Gastrocnemius medialis (tissue), 4 donors: ENCODE measurements around the gene SHQ1. TPM values are rescaled to one million over a fixed set of nuclear protein-coding genes. Genes with fewer than 3 reads are reported as not detected.

Experiments used
- ATAC-seq, 2 donors: fragments of 150-250 bp; one replicate each; pipeline ENCODE4 v1.9.1; 2016
- DNase-seq, 2 donors: peaks; one replicate each; pipeline ENCODE4 v3.0.0-alpha.2; 2019
- H3K27ac ChIP-seq, 4 donors: fragments of 200-600 bp; sonication (generic); 1 replicate in 1 of 4; 2 replicates in 3 of 4; pipeline ENCODE4 v1.5.1; 2016 to 2018; ENCODE audit warnings: mild to moderate bottlenecking in 2 of 4, moderate library complexity in 1 of 4
- H3K27me3 ChIP-seq, 3 donors: fragments of 200-600 bp; sonication (generic) in 2 of 3; 1 replicate in 1 of 3; 2 replicates in 2 of 3; pipeline versions ENCODE4 v1.5.1 to v1.6.0; 2016 to 2019; ENCODE audit warnings: mild to moderate bottlenecking in 1 of 3, moderate library complexity in 1 of 3
- H3K36me3 ChIP-seq, 2 donors: fragments of 200-600 bp; sonication (generic) in 1 of 2; one replicate each; pipeline ENCODE4 v1.5.1; 2017 to 2018
- H3K4me1 ChIP-seq, 2 donors: fragments of 200-600 bp; sonication (generic) in 1 of 2; one replicate each; pipeline ENCODE4 v1.5.1; 2016 to 2017; ENCODE audit warnings: mild to moderate bottlenecking in 2 of 2
- H3K4me3 ChIP-seq, 4 donors: fragments of 200-600 bp; sonication (generic) in 3 of 4; 1 replicate in 1 of 4; 2 replicates in 3 of 4; pipeline ENCODE4 v1.5.1; 2016 to 2019; ENCODE audit warnings: mild to moderate bottlenecking in 2 of 4
- H3K9me3 ChIP-seq, 3 donors: fragments of 200-600 bp; sonication (generic) in 2 of 3; 1 replicate in 1 of 3; 2 replicates in 2 of 3; pipeline ENCODE4 v1.5.1; 2016 to 2019
- CTCF ChIP-seq, 5 experiments: fragments of 450-650 bp in 3 of 5; fragments of 200-600 bp in 2 of 5; sonication (generic) in 2 of 5; IDR thresholded peaks in 4 of 5; conservative IDR thresholded peaks in 1 of 5; 1 replicate in 4 of 5; 2 replicates in 1 of 5; pipeline ENCODE4 v1.5.1; 2016 to 2019; ENCODE audit warnings: antibody characterized with exemption in 5 of 5, mild to moderate bottlenecking in 3 of 5, moderate library complexity in 3 of 5
- POLR2A ChIP-seq, 2 donors: fragments of 450-650 bp; IDR thresholded peaks; one replicate each; pipeline ENCODE4 v1.6.1; 2017; ENCODE audit warnings: antibody characterized with exemption in 2 of 2, mild to moderate bottlenecking in 2 of 2, moderate library complexity in 2 of 2
- in situ Hi-C, 4 donors: fragments of 200-750 bp; cut with MboI; loops; one replicate each; pipeline versions ENCODE4 v1.15.0 to v1.8.0; 2017; ENCODE audit warnings: low sequenced_read_pairs in 4 of 4
- intact Hi-C: fragments of 100-400 bp; cut with DNase I; formaldehyde crosslinking; loops from one replicate; pipeline ENCODE4 v1.15.1; 2023; ENCODE audit warnings: low total_unique reads
- total RNA-seq, 4 donors: library from RNA; depleted of rRNA; stranded (reverse); fragments of >200 nt; gene quantifications; one replicate each; pipeline versions ENCODE4 v1.1.0 to v1.2.3, GENCODE V29; 2016

SHQ1 gene
- total RNA-seq, 4 donors from 2014 or later = 9.2 to 15.0 (median 12.6) TPM

DNA sequence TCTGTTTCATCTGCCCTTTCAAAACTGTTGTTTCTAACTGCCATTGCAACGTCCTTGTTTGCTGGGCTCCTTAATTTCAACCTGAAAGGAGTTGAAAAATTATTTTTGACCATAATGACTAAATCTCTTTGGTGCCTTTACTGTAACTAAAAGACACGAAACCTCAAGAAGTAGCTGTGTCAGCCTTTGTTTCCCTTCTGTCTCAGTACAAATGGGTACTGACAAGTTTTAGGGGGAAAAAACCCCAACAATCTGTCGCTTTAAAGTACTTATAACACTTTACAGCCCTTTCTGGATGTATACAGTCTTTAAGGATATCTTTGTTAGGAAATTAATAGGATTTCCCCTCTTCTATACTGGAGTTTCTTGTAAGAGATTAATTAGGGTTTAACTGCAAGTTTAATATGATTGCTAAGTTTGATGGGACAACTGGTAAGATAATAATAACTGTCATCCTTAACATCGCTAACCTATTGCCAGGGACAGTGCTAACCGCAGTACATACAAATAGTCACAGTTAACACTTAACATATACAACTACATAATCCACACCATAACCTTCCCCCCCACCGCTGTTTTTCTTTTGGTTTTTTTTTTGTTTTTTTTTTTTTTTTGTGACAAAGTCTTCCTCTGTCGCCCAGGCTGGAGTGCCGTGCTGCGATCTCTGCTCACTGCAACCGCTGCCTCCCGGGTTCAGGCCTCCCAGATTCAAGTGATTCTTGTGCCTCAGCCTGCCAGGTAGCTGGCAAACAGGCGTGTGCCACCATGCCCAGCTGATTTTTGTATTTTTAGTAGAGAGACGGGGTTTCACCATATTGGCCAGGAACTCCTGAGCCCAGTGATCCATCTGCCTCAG is 41.3 kb upstream of the SHQ1 start:
- no peaks in the 10 kb centered on the region for H3K9me3 ChIP-seq
- no peaks in the 10 kb centered on the region for H3K36me3 ChIP-seq
- in situ Hi-C loops = no loop called here
- intact Hi-C loops = loop anchor here (2.0 to 5.0 kb wide), 2 partner anchors 49 to 108 kb away; partner anchors contain the start of gene PPP4R2
- no peak overlapping the region for H3K4me3 ChIP-seq
- no peak for ATAC-seq
- no peak for DNase-seq
- no peaks in the 10 kb centered on the region for H3K27me3 ChIP-seq
- peak overlapping the region in 3 of 4 donors; percentile 14 to 39 (median 32) for H3K27ac ChIP-seq
- no peak for TF ChIP-seq POLR2A (IDR thresholded peaks at IDR 0.05)
- no peak for TF ChIP-seq CTCF (IDR thresholded peaks at IDR 0.05 in 4 of 5, conservative IDR thresholded peaks at IDR 0.05 in 1 of 5)
- peaks cover 14% of the 10 kb centered on the region in 2 donors for H3K4me1 ChIP-seq

GRCh38 chr3:72888546-72889309 is 40.5 kb upstream of the SHQ1 start:
- Histone ChIP-seq H3K27ac (peak overlapping the region in 3 of 4 donors; percentile 14 to 39 (median 27)), H3K9me3 (no peaks in the 10 kb centered on the region), H3K4me1 (peaks cover 14% of the 10 kb centered on the region in 2 donors), H3K36me3 (no peaks in the 10 kb centered on the region), H3K27me3 (no peaks in the 10 kb centered on the region), H3K4me3 (peak overlapping the region; percentile 34 to 51 (median 42))
- in situ Hi-C loops = no loop called here
- ATAC-seq (no peak), DNase-seq (no peak)
- TF ChIP-seq POLR2A (IDR thresholded peaks at IDR 0.05) (no peak), CTCF (IDR thresholded peaks at IDR 0.05 in 4 of 5, conservative IDR thresholded peaks at IDR 0.05 in 1 of 5) (no peak)
- intact Hi-C loops = loop anchor here (2.0 to 5.0 kb wide), 2 partner anchors 50 to 109 kb away; partner anchors contain the start of gene PPP4R2

GRCh38 chr3:72887705-72888545 is 39.7 kb upstream of the SHQ1 start, which contains the start of gene GXYLT2:
GXYLT2 (plus strand) TSS chr3:72888046; CDS start chr3:72888234, 188 bp downstream.
- DNase-seq = peak in 1 of 2 donors; percentile 26
- Histone ChIP-seq H3K9me3 (no peaks in the 10 kb centered on the region), H3K4me1 (peaks cover 14% of the 10 kb centered on the region in 2 donors), H3K27me3 (no peaks in the 10 kb centered on the region), H3K27ac (peak within 1 kb of the TSS in 2 of 4 donors; percentile 27 to 31), H3K36me3 (no peaks in the 10 kb centered on the region), H3K4me3 (peak within 1 kb of the TSS; percentile 48 to 63 (median 50))
- intact Hi-C loops = loop anchor here (2.0 to 5.0 kb wide), 2 partner anchors 51 to 109 kb away; partner anchors contain the start of gene PPP4R2
- TF ChIP-seq CTCF (IDR thresholded peaks at IDR 0.05 in 4 of 5, conservative IDR thresholded peaks at IDR 0.05 in 1 of 5) (peak in 1 of 5 experiments; percentile 18), POLR2A (IDR thresholded peaks at IDR 0.05) (no peak)
- peak; percentile 61 to 74 for ATAC-seq
- in situ Hi-C loops = no loop called here

GRCh38 chr3:72887343-72887704 is 39.1 kb upstream of the SHQ1 start:
- ATAC-seq (peak; percentile 31), DNase-seq (no peak)
- Histone ChIP-seq H3K9me3 (no peaks in the 10 kb centered on the region), H3K4me3 (peak overlapping the region; percentile 48 to 63 (median 50)), H3K27me3 (no peaks in the 10 kb centered on the region), H3K36me3 (no peaks in the 10 kb centered on the region), H3K27ac (peak overlapping the region in 1 of 4 donors; percentile 1), H3K4me1 (peaks cover 14% of the 10 kb centered on the region in 2 donors)
- TF ChIP-seq POLR2A (IDR thresholded peaks at IDR 0.05) (no peak), CTCF (IDR thresholded peaks at IDR 0.05 in 4 of 5, conservative IDR thresholded peaks at IDR 0.05 in 1 of 5) (no peak)
- intact Hi-C loops (loop anchor here (5.0 kb wide), 1 partner anchor 110 kb away; the partner anchor contains the start of gene PPP4R2), in situ Hi-C loops (no loop called here)
